B cell (primary cell): ENCODE measurements around the gene ADH7. TPM values are rescaled to one million over a fixed set of nuclear protein-coding genes. Genes with fewer than 3 reads are reported as not detected.

Experiments used
- ATAC-seq: fragments of 200-7000 bp; cut with Tn5 transposase; one replicate; pipeline ENCODE4 v1.10.0; 2021; ENCODE audit warnings: low read depth, mild to moderate bottlenecking, moderate number of reproducible peaks, moderate library complexity
- CTCF ChIA-PET: fragments of 350-600 bp; sonication (Branson Sonifier 250); formaldehyde crosslinking; loops from one replicate; lab custom pipeline; 2021; ENCODE audit warnings: antibody characterized with exemption, inconsistent platforms; lab: Charles Lee
- POLR2A ChIA-PET: fragments of 350-600 bp; sonication (Branson Sonifier 250); formaldehyde crosslinking; loops from one replicate; lab custom pipeline; 2021; ENCODE audit warnings: antibody characterized with exemption; lab: Charles Lee
- DNase-seq: peaks from one replicate; pipeline ENCODE4 v3.0.0; 2013
- H2AFZ ChIP-seq: 2 replicates; pipeline ENCODE4 v1.6.1; 2012; ENCODE audit warnings: mild to moderate bottlenecking, low read depth, low read length; ENCODE audit not compliant: insufficient read depth, poor library complexity, severe bottlenecking
- H3K27ac ChIP-seq, 2 donors: 1 replicate in 1 of 2; 2 replicates in 1 of 2; pipeline ENCODE4 v1.5.1; 2012 to 2013; ENCODE audit warnings: low read length in 2 of 2, mild to moderate bottlenecking in 2 of 2, moderate library complexity in 1 of 2
- H3K27me3 ChIP-seq, 4 experiments: fragments of 200-600 bp in 1 of 4; sonication (generic) in 1 of 4; replicated peaks in 1 of 4; 1 replicate in 2 of 4; 2 replicates in 2 of 4; pipeline versions ENCODE4 v1.6.1 to v1.7.0; 2013 to 2016; ENCODE audit warnings: low read length in 3 of 4, mild to moderate bottlenecking in 2 of 4, mixed read lengths in 1 of 4, moderate library complexity in 1 of 4; ENCODE audit not compliant: insufficient read depth in 4 of 4, control insufficient read depth in 3 of 4; ENCODE audit errors: control extremely low read depth in 1 of 4
- H3K36me3 ChIP-seq, 2 experiments: replicated peaks in 1 of 2; 1 replicate in 1 of 2; 2 replicates in 1 of 2; pipeline versions ENCODE4 v1.6.1 to v1.7.1; 2013; ENCODE audit warnings: low read length in 1 of 2; ENCODE audit not compliant: insufficient read depth in 2 of 2, control insufficient read depth in 1 of 2; ENCODE audit errors: control extremely low read depth in 1 of 2, extremely low read depth in 1 of 2
- H3K4me1 ChIP-seq, 2 donors: fragments of 200-600 bp in 1 of 2; sonication (generic) in 1 of 2; 1 replicate in 1 of 2; 2 replicates in 1 of 2; pipeline versions ENCODE4 v1.5.1 to v1.6.1; 2013 to 2017; ENCODE audit warnings: low read length in 2 of 2; ENCODE audit not compliant: control insufficient read depth in 2 of 2, insufficient read depth in 2 of 2
- H3K4me2 ChIP-seq: replicated peaks from 2 replicates; pipeline ENCODE3; 2012; ENCODE audit warnings: mild to moderate bottlenecking, low read depth, low read length; ENCODE audit not compliant: poor library complexity, severe bottlenecking
- H3K4me3 ChIP-seq, 5 experiments: fragments of 200-600 bp in 1 of 5; sonication (generic) in 1 of 5; 1 replicate in 3 of 5; 2 replicates in 2 of 5; pipeline versions ENCODE4 v1.5.1 to v1.7.0; 2011 to 2016; ENCODE audit warnings: low read length in 4 of 5, mild to moderate bottlenecking in 4 of 5, low read depth in 2 of 5, control low read depth in 1 of 5, moderate library complexity in 1 of 5; ENCODE audit not compliant: insufficient read depth in 1 of 5; ENCODE audit errors: control extremely low read depth in 1 of 5, extremely low read depth in 1 of 5
- H3K79me2 ChIP-seq: fragments of 200-600 bp; sonication (generic); one replicate; pipeline ENCODE4 v1.6.0; 2016; ENCODE audit warnings: low read length; ENCODE audit not compliant: control insufficient read depth, insufficient read depth
- H3K9ac ChIP-seq: fragments of 200-600 bp; sonication (generic); 2 replicates; pipeline ENCODE4 v1.6.1; 2017; ENCODE audit warnings: mild to moderate bottlenecking, low read length, moderate library complexity
- H3K9me3 ChIP-seq, 3 donors: one replicate each; pipeline versions ENCODE4 v1.6.1 to v1.7.1; 2013; ENCODE audit warnings: low read length in 2 of 3; ENCODE audit not compliant: control insufficient read depth in 2 of 3, insufficient read depth in 1 of 3; ENCODE audit errors: control extremely low read depth in 1 of 3
- H4K20me1 ChIP-seq: 2 replicates; pipeline ENCODE4 v1.6.0; 2012; ENCODE audit warnings: mild to moderate bottlenecking, low read length; ENCODE audit not compliant: insufficient read depth, control insufficient read depth, poor library complexity, severe bottlenecking
- H3K27ac Mint-ChIP-seq: one replicate; pipeline ENCODE4 v1.8.0; 2021; ENCODE audit warnings: mixed read lengths
- H3K27me3 Mint-ChIP-seq: one replicate; pipeline ENCODE4 v1.8.0; 2021; ENCODE audit warnings: mixed read lengths
- H3K4me1 Mint-ChIP-seq: one replicate; pipeline ENCODE4 v1.8.0; 2021; ENCODE audit warnings: mixed read lengths
- H3K4me3 Mint-ChIP-seq: one replicate; pipeline ENCODE4 v1.8.0; 2021; ENCODE audit warnings: mixed read lengths
- H3K9me3 Mint-ChIP-seq: one replicate; pipeline ENCODE4 v1.8.0; 2022; ENCODE audit warnings: mixed read lengths; ENCODE audit not compliant: insufficient read depth
- CTCF ChIP-seq: fragments of 200-600 bp; IDR thresholded peaks from one replicate; pipeline ENCODE4 v1.8.0; 2022; ENCODE audit warnings: antibody characterized with exemption, mild to moderate bottlenecking
- EZH2 ChIP-seq: IDR thresholded peaks from 2 replicates; pipeline ENCODE4 v1.6.1; 2012; ENCODE audit warnings: borderline replicate concordance, low read depth, mild to moderate bottlenecking, moderate library complexity, low read length; ENCODE audit not compliant: insufficient read depth, poor library complexity, severe bottlenecking
- WGBS: methylation state at CpG from one replicate; pipeline ENCODE4 v1.1.5; 2013; ENCODE audit warnings: missing lambda C conversion rate; ENCODE audit not compliant: insufficient coverage; 5-methylcytosine and 5-hydroxymethylcytosine counted together
- intact Hi-C: fragments of 100-400 bp; cut with micrococcal nuclease; formaldehyde crosslinking; loops from one replicate; pipeline ENCODE4 v1.10.0; 2022
- polyA plus RNA-seq: library from polyadenylated mRNA; depleted of rRNA; stranded (reverse); fragments of >200 nt; gene quantifications from 2 replicates; pipeline ENCODE4 v1.2.3, GENCODE V29; 2012
- total RNA-seq, 2 donors: library from RNA; stranded (reverse); fragments of 120-200 nt in 1 of 2; gene quantifications; 1 replicate in 1 of 2; 2 replicates in 1 of 2; pipeline versions ENCODE4 v1.2.3 to v1.2.4, GENCODE V29; 2013 to 2022

Gene ADH7
- total and polyA plus RNA-seq, 2 donors (not counting 1 experiment from before 2014, with no cell fraction given): not detected

GRCh38 chr4:99411041-99411440 lies 24.1 kb downstream of the ADH7 start:
- H3K4me2 ChIP-seq: no peak overlapping the region
- no peak overlapping the region for H3K9ac ChIP-seq
- H3K4me1 ChIP-seq: no peaks in the 10 kb centered on the region
- H4K20me1 ChIP-seq: no peaks in the 10 kb centered on the region
- DNase-seq (no peak), ATAC-seq (no peak)
- H3K27ac ChIP-seq: no peak overlapping the region
- no peaks in the 10 kb centered on the region for H3K27me3 Mint-ChIP-seq
- no peaks in the 10 kb centered on the region for H3K9me3 ChIP-seq
- CTCF ChIA-PET: no interaction called here
- no peak overlapping the region for H3K4me3 ChIP-seq
- no peaks in the 10 kb centered on the region for H3K9me3 Mint-ChIP-seq
- no peak overlapping the region for H3K27ac Mint-ChIP-seq
- no peaks in the 10 kb centered on the region for H3K27me3 ChIP-seq
- intact Hi-C loops: no loop called here
- no peaks in the 10 kb centered on the region for H3K79me2 ChIP-seq
- TF ChIP-seq CTCF (no peak), EZH2 (no peak)
- no peak overlapping the region for H3K4me3 Mint-ChIP-seq
- H3K36me3 ChIP-seq: no peaks in the 10 kb centered on the region
- H3K4me1 Mint-ChIP-seq: no peaks in the 10 kb centered on the region
- no peak overlapping the region for H2AFZ ChIP-seq
- POLR2A ChIA-PET: no interaction called here

DNA sequence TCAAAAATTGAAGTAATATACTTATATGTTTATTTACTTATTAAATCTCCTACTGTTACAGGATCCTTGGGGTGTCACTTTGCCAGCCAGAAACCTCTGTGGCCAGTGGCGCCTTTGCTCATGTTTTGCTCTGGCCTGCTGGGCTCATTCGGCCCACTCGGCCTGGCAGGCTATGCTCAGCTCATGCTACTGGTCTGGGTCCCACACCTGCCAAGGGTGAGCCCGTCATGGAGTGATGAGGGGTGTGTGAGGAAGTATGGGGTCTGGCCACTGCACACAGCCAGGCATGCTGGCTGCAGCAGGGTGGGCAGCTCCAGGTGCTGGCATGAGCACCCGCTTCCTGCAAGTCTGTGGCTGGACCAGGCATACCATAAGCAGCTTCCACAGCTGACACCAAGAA lies 25.1 kb downstream of the ADH7 start:
- Histone ChIP-seq H4K20me1 (no peaks in the 10 kb centered on the region), H3K27me3 (no peaks in the 10 kb centered on the region), H3K79me2 (no peaks in the 10 kb centered on the region), H3K36me3 (no peaks in the 10 kb centered on the region), H3K9me3 (no peaks in the 10 kb centered on the region), H3K4me1 (no peaks in the 10 kb centered on the region), H3K4me3 (no peak overlapping the region), H3K9ac (no peak overlapping the region), H3K4me2 (no peak overlapping the region), H3K27ac (no peak overlapping the region), H2AFZ (no peak overlapping the region)
- Mint-ChIP-seq H3K27me3 (no peaks in the 10 kb centered on the region), H3K9me3 (no peaks in the 10 kb centered on the region), H3K4me1 (no peaks in the 10 kb centered on the region), H3K4me3 (no peak overlapping the region), H3K27ac (no peak overlapping the region)
- WGBS: 92% methylated on average over 5 of the region's 5 CpGs
- TF ChIP-seq CTCF (no peak), EZH2 (no peak)
- ChIA-PET CTCF (interaction anchor here (1.2 to 1.8 kb wide), 3 partner anchors 942 to 1272 kb away, joined by 3 to 7 read pairs (median 3); no protein-coding TSS in a partner anchor), POLR2A (no interaction called here)
- ATAC-seq (no peak), DNase-seq (no peak)
- intact Hi-C loops: no loop called here
